GM12878 (cell line): ENCODE data around the gene PDPN. TPM values are rescaled to one million over a fixed set of nuclear protein-coding genes. Genes with fewer than 3 reads are reported as not detected.

Experiments
- KDM1A ChIP-seq: fragments of 200-600 bp; sonication (generic); IDR thresholded peaks from 2 replicates; pipeline ENCODE4 v1.6.1; 2016; ENCODE audit warnings: borderline replicate concordance
- NR2C2 ChIP-seq: IDR thresholded peaks from 2 replicates; pipeline ENCODE4 v1.6.1; 2011; ENCODE audit warnings: borderline replicate concordance, low read depth; ENCODE audit not compliant: control insufficient read depth, insufficient read length
- NR2F1 ChIP-seq: fragments of 450-650 bp; conservative IDR thresholded peaks from 2 replicates; pipeline ENCODE4 v1.6.1; 2017; ENCODE audit warnings: mild to moderate bottlenecking
- POU2F2 ChIP-seq: IDR thresholded peaks from 3 replicates; pipeline ENCODE4 v1.6.1; 2011; ENCODE audit warnings: low read depth, mild to moderate bottlenecking, low read length, borderline replicate concordance
- RAD51 ChIP-seq: fragments of 450-650 bp; IDR thresholded peaks from 2 replicates; pipeline ENCODE4 v1.6.1; 2016; ENCODE audit warnings: moderate library complexity, mild to moderate bottlenecking, inconsistent platforms
- RELB ChIP-seq: fragments of 450-650 bp; IDR thresholded peaks from 2 replicates; pipeline ENCODE4 v1.6.1; 2017; ENCODE audit warnings: low read depth, mild to moderate bottlenecking, moderate library complexity
- SKIL ChIP-seq: fragments of 450-650 bp; IDR thresholded peaks from 2 replicates; pipeline ENCODE4 v1.6.1; 2017; ENCODE audit warnings: mild to moderate bottlenecking, low read depth, inconsistent platforms; ENCODE audit not compliant: poor library complexity, severe bottlenecking
- SUZ12 ChIP-seq: fragments of 200-600 bp; sonication (generic); IDR thresholded peaks from one replicate; pipeline ENCODE4 v1.6.1; 2018; ENCODE audit warnings: antibody characterized with exemption, mild to moderate bottlenecking; ENCODE audit not compliant: unreplicated experiment
- TCF12 ChIP-seq: IDR thresholded peaks from 2 replicates; pipeline ENCODE4 v1.6.1; 2011; ENCODE audit warnings: low read depth, mild to moderate bottlenecking, low read length
- TCF7 ChIP-seq: IDR thresholded peaks from 2 replicates; pipeline ENCODE4 v1.6.1; 2014; ENCODE audit warnings: antibody characterized with exemption, borderline replicate concordance
- ZNF207 ChIP-seq: fragments of 450-650 bp; IDR thresholded peaks from 2 replicates; pipeline ENCODE4 v1.6.1; 2014; ENCODE audit warnings: antibody characterized with exemption, mild to moderate bottlenecking, borderline replicate concordance
- ZNF274 ChIP-seq: IDR thresholded peaks from one replicate; pipeline ENCODE4 v1.8.0; 2011; ENCODE audit not compliant: insufficient read length, insufficient read depth
- ZNF592 ChIP-seq: fragments of 450-650 bp; IDR thresholded peaks from 2 replicates; pipeline ENCODE4 v1.6.1; 2017; ENCODE audit warnings: mild to moderate bottlenecking, moderate library complexity
- polyA plus RNA-seq, 11 experiments: library from polyadenylated mRNA; depleted of rRNA in 4 of 11; unstranded in 6 of 11; stranded (reverse) in 5 of 11; fragments of >200 nt; fragmentation: Nextera tagmentation in 4 of 11; fragmentation: Illumina TruSeq in 1 of 11; extraction: Ambion mirVana in 4 of 11; extraction: Trizol in 1 of 11; gene quantifications; 1 replicate in 1 of 11; 2 replicates in 10 of 11; pipeline versions ENCODE4 v1.2.1 to v1.2.3, GENCODE V29; 2011 to 2016; ENCODE audit warnings: inconsistent platforms in 2 of 11, missing spikeins in 2 of 11, low read depth in 1 of 11
- total RNA-seq, 4 experiments: library from RNA; depleted of rRNA in 3 of 4; stranded (reverse); fragments of >200 nt in 3 of 4; fragmentation: Illumina TruSeq in 1 of 4; extraction: Trizol in 1 of 4; gene quantifications; 2 replicates each; pipeline versions ENCODE4 v1.2.1 to v1.2.3, GENCODE V29; 2013 to 2021
- TF ChIP-seq, protein P1 (sequence below): fragments of 450-650 bp; IDR thresholded peaks from 2 replicates; pipeline ENCODE4 v1.6.1; 2017; ENCODE audit warnings: borderline replicate concordance

The PDPN gene
- total and polyA plus RNA-seq, 10 of the 15 experiments (the other 5 are each of a cell fraction or from before 2014, with no cell fraction given) = 0.21 TPM; not detected in 9

DNA sequence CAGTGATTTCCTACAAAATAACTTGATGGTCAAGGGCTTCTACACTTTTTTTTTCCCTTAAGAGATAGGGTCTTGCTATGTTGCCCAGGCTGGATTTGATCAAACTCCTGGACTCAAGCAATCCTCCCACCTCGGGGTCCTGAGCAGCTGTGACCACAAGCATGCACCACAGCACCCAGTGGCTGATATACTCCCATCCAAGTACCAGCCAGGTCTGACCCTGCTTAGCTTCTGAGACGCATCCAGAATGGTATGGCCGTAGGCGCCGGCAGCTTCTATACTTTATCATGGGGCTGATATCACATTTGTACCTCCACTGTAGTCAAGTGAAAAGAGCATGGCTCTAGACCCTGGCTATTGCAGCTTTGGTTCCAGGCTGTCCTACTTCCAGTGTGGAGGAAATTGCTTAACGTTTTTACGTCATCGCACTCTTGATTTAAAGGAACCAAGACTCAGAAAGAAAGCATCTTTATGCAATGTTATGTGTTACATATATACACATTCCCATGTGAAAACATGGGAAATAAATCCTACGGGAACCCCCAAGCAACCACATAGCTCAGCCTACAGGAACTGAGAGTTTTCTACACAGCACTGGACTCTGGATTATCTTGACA lies 39.5 kb downstream of the PDPN start (continued):
- no peak for TF ChIP-seq SKIL
- no peak for TF ChIP-seq TCF7
- no peak for TF ChIP-seq TCF12
- TF ChIP-seq ZNF592 = no peak
- TF ChIP-seq ZNF207 = no peak
- no peak for TF ChIP-seq RAD51
- TF ChIP-seq, protein P1, sequence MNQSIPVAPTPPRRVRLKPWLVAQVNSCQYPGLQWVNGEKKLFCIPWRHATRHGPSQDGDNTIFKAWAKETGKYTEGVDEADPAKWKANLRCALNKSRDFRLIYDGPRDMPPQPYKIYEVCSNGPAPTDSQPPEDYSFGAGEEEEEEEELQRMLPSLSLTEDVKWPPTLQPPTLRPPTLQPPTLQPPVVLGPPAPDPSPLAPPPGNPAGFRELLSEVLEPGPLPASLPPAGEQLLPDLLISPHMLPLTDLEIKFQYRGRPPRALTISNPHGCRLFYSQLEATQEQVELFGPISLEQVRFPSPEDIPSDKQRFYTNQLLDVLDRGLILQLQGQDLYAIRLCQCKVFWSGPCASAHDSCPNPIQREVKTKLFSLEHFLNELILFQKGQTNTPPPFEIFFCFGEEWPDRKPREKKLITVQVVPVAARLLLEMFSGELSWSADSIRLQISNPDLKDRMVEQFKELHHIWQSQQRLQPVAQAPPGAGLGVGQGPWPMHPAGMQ = no peak
- no peak for TF ChIP-seq NR2C2
- no peak for TF ChIP-seq ZNF274
- TF ChIP-seq KDM1A = no peak
- no peak for TF ChIP-seq POU2F2
- no peak for TF ChIP-seq RELB
- no peak for TF ChIP-seq SUZ12
- TF ChIP-seq NR2F1 = no peak
- TF ChIP-seq, all 136 proteins: peak for 0
